Nephron (organoid): Measurements from ENCODE around the gene TIAM1.

Experiments used
- H3K27ac Mint-ChIP-seq, 3 experiments: 2 replicates each; pipeline ENCODE4 v1.8.0; 2020; ENCODE audit warnings: mixed read lengths in 3 of 3, mild to moderate bottlenecking in 2 of 3, moderate library complexity in 1 of 3
- H3K27me3 Mint-ChIP-seq: 2 replicates; pipeline ENCODE4 v1.8.0; 2021; ENCODE audit warnings: low read depth, mild to moderate bottlenecking, moderate library complexity, mixed read lengths
- H3K36me3 Mint-ChIP-seq: 2 replicates; pipeline ENCODE4 v1.8.0; 2020; ENCODE audit warnings: low read depth, mixed read lengths
- H3K4me1 Mint-ChIP-seq: 2 replicates; pipeline ENCODE4 v1.8.0; 2020; ENCODE audit warnings: mixed read lengths
- H3K4me3 Mint-ChIP-seq, 3 experiments: 2 replicates each; pipeline ENCODE4 v1.8.0; 2020; ENCODE audit warnings: mild to moderate bottlenecking in 3 of 3, mixed read lengths in 3 of 3, moderate library complexity in 2 of 3
- H3K9me3 Mint-ChIP-seq: 2 replicates; pipeline ENCODE4 v1.8.0; 2020; ENCODE audit warnings: mixed read lengths
- TF ChIP-seq, protein P1 (sequence below), 3 experiments: fragments of 200-600 bp; sonication (generic); IDR thresholded peaks; one replicate each; pipeline ENCODE4 v1.5.0; 2021; ENCODE audit warnings: antibody characterized with exemption in 3 of 3; ENCODE audit not compliant: unreplicated experiment in 3 of 3

TIAM1 gene

DNA sequence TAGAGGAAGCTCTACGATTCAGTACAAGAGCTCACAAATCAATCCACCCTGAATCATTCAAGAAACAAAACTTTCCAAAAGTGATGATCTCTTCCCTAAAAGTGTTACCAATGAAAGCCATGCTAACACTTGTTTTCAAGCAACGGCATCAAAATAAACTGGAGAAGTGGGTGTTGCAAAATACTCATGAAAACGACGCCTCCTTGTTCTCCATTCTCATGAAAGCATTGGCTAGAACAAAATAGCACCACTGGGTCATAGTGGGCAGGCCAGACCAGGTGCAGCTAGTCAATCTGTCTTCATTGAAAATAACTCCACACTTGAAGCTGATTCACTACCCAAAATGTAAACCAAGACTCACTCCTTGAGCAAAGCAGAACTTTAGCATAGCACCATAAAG, 4.3 kb downstream of the TIAM1 start:
- Mint-ChIP-seq H3K36me3 (peaks cover 1% of the 10 kb centered on the region), H3K4me3 (no peak overlapping the region), H3K9me3 (no peaks in the 10 kb centered on the region), H3K4me1 (peaks cover 30% of the 10 kb centered on the region), H3K27me3 (peaks cover 56% of the 10 kb centered on the region), H3K27ac (no peak overlapping the region)
- TF ChIP-seq, protein P1, sequence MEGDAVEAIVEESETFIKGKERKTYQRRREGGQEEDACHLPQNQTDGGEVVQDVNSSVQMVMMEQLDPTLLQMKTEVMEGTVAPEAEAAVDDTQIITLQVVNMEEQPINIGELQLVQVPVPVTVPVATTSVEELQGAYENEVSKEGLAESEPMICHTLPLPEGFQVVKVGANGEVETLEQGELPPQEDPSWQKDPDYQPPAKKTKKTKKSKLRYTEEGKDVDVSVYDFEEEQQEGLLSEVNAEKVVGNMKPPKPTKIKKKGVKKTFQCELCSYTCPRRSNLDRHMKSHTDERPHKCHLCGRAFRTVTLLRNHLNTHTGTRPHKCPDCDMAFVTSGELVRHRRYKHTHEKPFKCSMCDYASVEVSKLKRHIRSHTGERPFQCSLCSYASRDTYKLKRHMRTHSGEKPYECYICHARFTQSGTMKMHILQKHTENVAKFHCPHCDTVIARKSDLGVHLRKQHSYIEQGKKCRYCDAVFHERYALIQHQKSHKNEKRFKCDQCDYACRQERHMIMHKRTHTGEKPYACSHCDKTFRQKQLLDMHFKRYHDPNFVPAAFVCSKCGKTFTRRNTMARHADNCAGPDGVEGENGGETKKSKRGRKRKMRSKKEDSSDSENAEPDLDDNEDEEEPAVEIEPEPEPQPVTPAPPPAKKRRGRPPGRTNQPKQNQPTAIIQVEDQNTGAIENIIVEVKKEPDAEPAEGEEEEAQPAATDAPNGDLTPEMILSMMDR (IDR thresholded peaks at IDR 0.05; ENCODE audit: unreplicated experiment in 3 of 3) = no peak

DNA sequence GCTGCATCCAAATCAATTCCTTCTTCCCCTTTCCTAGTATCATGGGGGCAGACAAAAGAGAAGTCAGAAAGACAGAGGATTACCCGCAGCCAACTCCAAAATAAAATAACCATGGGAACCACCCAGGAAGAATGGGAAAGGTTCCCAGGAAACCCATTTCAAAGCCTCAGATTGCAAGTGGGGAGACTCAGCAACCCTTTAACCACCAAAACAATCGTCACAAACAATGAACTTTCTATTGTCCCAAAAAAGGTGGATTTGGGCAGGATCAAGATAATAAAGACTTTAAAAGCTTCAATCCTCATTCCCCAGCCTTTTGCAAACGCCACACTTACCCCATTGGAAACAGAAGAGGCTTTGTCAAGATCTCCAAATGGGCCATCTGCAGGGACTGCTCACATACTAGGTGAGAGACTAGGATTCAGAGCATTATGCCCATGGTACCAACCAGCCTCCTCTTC, 5.1 kb downstream of the TIAM1 start:
- no peak overlapping the region for H3K4me3 Mint-ChIP-seq
- TF ChIP-seq, protein P1 (IDR thresholded peaks at IDR 0.05; ENCODE audit: unreplicated experiment in 3 of 3) = no peak
- H3K4me1 Mint-ChIP-seq = peaks cover 25% of the 10 kb centered on the region
- H3K27me3 Mint-ChIP-seq = peaks cover 50% of the 10 kb centered on the region
- H3K27ac Mint-ChIP-seq = no peak overlapping the region
- H3K36me3 Mint-ChIP-seq = peaks cover 6% of the 10 kb centered on the region
- no peaks in the 10 kb centered on the region for H3K9me3 Mint-ChIP-seq

DNA sequence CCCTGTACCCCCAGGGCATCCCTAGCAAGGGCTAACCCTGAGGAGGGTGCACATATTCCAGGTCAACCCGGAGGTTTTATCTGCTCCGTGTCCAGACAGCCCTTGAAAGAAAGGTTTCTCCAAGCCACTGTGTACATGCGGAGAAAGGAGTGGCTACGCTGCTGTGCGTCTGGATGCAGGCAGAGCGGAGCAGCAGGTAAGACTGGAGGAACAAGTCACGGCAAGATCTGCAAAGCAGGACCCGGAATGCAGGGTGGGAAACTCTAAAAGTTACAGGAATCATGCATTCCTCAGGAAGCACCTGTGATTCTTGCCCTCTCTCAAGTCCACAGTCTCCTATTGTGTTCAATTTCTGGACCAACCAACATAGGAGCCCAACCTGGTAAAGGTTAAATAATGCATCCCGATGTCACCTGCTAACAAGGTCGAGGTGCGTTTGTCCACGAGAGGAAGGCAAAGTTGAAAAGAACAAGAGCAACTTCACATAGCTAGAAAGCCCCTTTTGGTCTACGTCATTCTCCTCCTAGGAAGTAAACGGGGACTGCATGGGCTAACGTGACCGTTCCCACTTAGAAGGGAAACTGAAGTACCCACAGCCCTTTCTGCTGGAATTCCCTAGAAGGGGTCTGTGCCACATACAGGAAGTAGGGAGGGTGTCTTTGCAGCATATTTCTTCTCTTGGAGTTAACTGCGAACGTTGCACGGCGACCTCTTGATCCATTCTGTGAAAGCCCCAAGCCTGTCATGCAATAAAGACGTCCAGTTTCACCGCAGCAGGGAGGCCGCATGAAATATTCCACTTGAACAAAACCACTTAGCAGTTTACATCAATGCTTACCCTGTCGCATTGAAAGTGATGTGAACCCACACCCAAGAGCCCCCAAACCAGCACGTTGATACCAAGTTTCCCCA, 5.8 kb downstream of the TIAM1 start:
- no peak overlapping the region for H3K27ac Mint-ChIP-seq
- TF ChIP-seq, protein P1 (IDR thresholded peaks at IDR 0.05; ENCODE audit: unreplicated experiment in 3 of 3) = no peak
- no peak overlapping the region for H3K4me3 Mint-ChIP-seq
- H3K4me1 Mint-ChIP-seq = peaks cover 18% of the 10 kb centered on the region
- no peaks in the 10 kb centered on the region for H3K9me3 Mint-ChIP-seq
- peaks cover 6% of the 10 kb centered on the region for H3K36me3 Mint-ChIP-seq
- H3K27me3 Mint-ChIP-seq = peaks cover 43% of the 10 kb centered on the region

DNA sequence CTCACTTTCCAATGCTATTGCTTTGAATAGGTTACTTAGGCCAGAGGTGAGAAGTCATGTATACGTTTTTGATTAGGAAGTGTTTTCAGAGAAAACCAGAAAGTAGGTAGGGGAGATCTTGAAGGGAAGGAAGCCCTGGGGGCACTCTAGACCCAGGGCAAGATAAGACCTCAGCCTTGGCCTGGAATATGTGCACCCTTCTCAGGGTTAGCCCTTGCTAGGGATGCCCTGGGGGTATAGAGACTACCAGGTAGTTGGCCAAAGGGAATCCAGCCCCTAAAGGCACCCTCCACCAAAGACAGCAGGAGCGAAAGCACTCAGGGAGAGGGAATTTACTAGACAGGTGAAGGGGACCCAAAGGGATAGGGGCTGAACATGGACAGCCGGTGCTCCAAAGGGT, 7.0 kb downstream of the TIAM1 start:
- H3K36me3 Mint-ChIP-seq = peaks cover 9% of the 10 kb centered on the region
- no peak overlapping the region for H3K4me3 Mint-ChIP-seq
- TF ChIP-seq, protein P1 (IDR thresholded peaks at IDR 0.05; ENCODE audit: unreplicated experiment in 3 of 3) = no peak
- H3K27me3 Mint-ChIP-seq = peaks cover 31% of the 10 kb centered on the region
- no peaks in the 10 kb centered on the region for H3K9me3 Mint-ChIP-seq
- H3K4me1 Mint-ChIP-seq = peaks cover 15% of the 10 kb centered on the region
- H3K27ac Mint-ChIP-seq = no peak overlapping the region

DNA sequence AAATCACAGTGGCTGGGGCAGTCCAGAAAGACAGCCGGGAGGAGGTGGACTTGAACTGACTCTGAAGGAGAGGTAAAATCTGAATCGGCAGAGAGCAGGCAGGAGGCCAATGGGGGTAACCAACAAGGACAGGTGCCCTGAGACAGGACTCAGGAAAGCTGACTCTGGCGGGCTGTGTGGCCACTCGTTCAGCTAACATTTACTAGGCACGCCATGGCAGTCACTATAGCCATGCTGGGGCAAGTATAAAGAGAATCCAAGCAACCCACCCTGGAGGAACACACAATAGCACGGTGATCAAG, 7.4 kb downstream of the TIAM1 start:
- Mint-ChIP-seq H3K9me3 (no peaks in the 10 kb centered on the region), H3K36me3 (peaks cover 13% of the 10 kb centered on the region), H3K27me3 (peaks cover 28% of the 10 kb centered on the region), H3K4me3 (no peak overlapping the region), H3K4me1 (peaks cover 15% of the 10 kb centered on the region), H3K27ac (no peak overlapping the region)
- TF ChIP-seq, protein P1 (IDR thresholded peaks at IDR 0.05; ENCODE audit: unreplicated experiment in 3 of 3) = no peak
